Mesendoderm (in vitro differentiated cells): Measurements from ENCODE around the gene FAM9A.
"Not testable (repeated sequence)": the region's sequence is repeated elsewhere in the genome, so short reads cannot be mapped to it uniquely, and the experiment has no call there.

Experiments used
- DNase-seq: peaks from one replicate; pipeline ENCODE4 v3.0.0; 2013
- H2AK5ac ChIP-seq: 2 replicates; pipeline ENCODE4 v1.6.1; 2013; ENCODE audit warnings: low read length, inconsistent platforms
- H2BK120ac ChIP-seq: 2 replicates; pipeline ENCODE4 v1.6.1; 2013; ENCODE audit warnings: low read depth, mild to moderate bottlenecking, low read length, moderate library complexity, mixed read lengths
- H2BK15ac ChIP-seq: replicated peaks from 2 replicates; pipeline ENCODE4 v1.6.1; 2013; ENCODE audit warnings: low read depth, mild to moderate bottlenecking, moderate library complexity
- H2BK5ac ChIP-seq: 2 replicates; pipeline ENCODE4 v1.6.1; 2013; ENCODE audit warnings: low read length, inconsistent platforms
- H3K18ac ChIP-seq: 2 replicates; pipeline ENCODE4 v1.6.1; 2013; ENCODE audit warnings: mild to moderate bottlenecking, low read length, mixed read lengths
- H3K23ac ChIP-seq: one replicate; pipeline ENCODE4 v1.6.1; 2013; ENCODE audit warnings: low read length
- H3K27ac ChIP-seq: 2 replicates; pipeline ENCODE4 v1.5.1; 2013; ENCODE audit warnings: low read depth, mild to moderate bottlenecking, inconsistent platforms, low read length, moderate library complexity
- H3K27me3 ChIP-seq: 2 replicates; pipeline ENCODE4 v1.6.1; 2013; ENCODE audit warnings: low read length, control low read depth, mild to moderate bottlenecking, inconsistent platforms; ENCODE audit not compliant: insufficient read depth, poor library complexity
- H3K36me3 ChIP-seq: 2 replicates; pipeline ENCODE4 v1.6.1; 2013; ENCODE audit warnings: low read length, inconsistent platforms; ENCODE audit not compliant: control insufficient read depth, insufficient read depth
- H3K4ac ChIP-seq: one replicate; pipeline ENCODE4 v1.6.1; 2013; ENCODE audit warnings: low read depth, mild to moderate bottlenecking, low read length, moderate library complexity
- H3K4me1 ChIP-seq: 2 replicates; pipeline ENCODE4 v1.6.1; 2013; ENCODE audit warnings: low read depth, low read length, inconsistent platforms; ENCODE audit not compliant: control insufficient read depth
- H3K4me2 ChIP-seq: 2 replicates; pipeline ENCODE4 v1.6.1; 2013; ENCODE audit warnings: low read length
- H3K4me3 ChIP-seq: 2 replicates; pipeline ENCODE4 v1.5.1; 2013; ENCODE audit warnings: mild to moderate bottlenecking, low read length
- H3K56ac ChIP-seq: one replicate; pipeline ENCODE4 v1.6.1; 2013; ENCODE audit warnings: low read length
- H3K79me1 ChIP-seq: 2 replicates; pipeline ENCODE4 v1.6.1; 2013; ENCODE audit warnings: low read length, inconsistent platforms
- H3K79me2 ChIP-seq: 2 replicates; pipeline ENCODE4 v1.6.1; 2013; ENCODE audit warnings: mild to moderate bottlenecking, low read length; ENCODE audit not compliant: control insufficient read depth, insufficient read depth
- H3K9ac ChIP-seq: 2 replicates; pipeline ENCODE4 v1.6.1; 2013; ENCODE audit warnings: low read length, inconsistent platforms
- H4K5ac ChIP-seq: one replicate; pipeline ENCODE4 v1.6.1; 2013; ENCODE audit warnings: low read length
- H4K8ac ChIP-seq: one replicate; pipeline ENCODE4 v1.6.1; 2013; ENCODE audit warnings: low read depth, mild to moderate bottlenecking, control low read depth, low read length, moderate library complexity
- WGBS: extraction: QIAGEN DNeasy Blood & Tissue Kit; methylation state at CpG from one replicate; pipeline ENCODE4 v1.1.7; 2013; ENCODE audit warnings: low lambda C conversion rate, missing lambda C conversion rate; ENCODE audit not compliant: insufficient coverage; ENCODE audit errors: extremely low coverage; 5-methylcytosine and 5-hydroxymethylcytosine counted together

Gene FAM9A

GRCh38 chrX:8758706-8759105, 42.5 kb downstream of the FAM9A start:
- not testable (repeated sequence) for H2BK120ac ChIP-seq, H3K56ac ChIP-seq, H2AK5ac ChIP-seq, H3K4ac ChIP-seq, H2BK5ac ChIP-seq, H3K18ac ChIP-seq, H3K9ac ChIP-seq, H4K8ac ChIP-seq, H3K79me2 ChIP-seq, DNase-seq, H4K5ac ChIP-seq, H3K27ac ChIP-seq, H3K4me2 ChIP-seq, H3K4me3 ChIP-seq, H3K36me3 ChIP-seq, H3K4me1 ChIP-seq, H3K79me1 ChIP-seq, H3K27me3 ChIP-seq, H2BK15ac ChIP-seq, H3K23ac ChIP-seq
- no CpG with 5 or more reads among the region's 5 CpGs for WGBS

- H3K9ac ChIP-seq, H3K27ac ChIP-seq, H3K23ac ChIP-seq, H2AK5ac ChIP-seq, H3K4me1 ChIP-seq, H3K27me3 ChIP-seq, H2BK5ac ChIP-seq, H3K18ac ChIP-seq, H3K4me2 ChIP-seq, H2BK15ac ChIP-seq, H3K4ac ChIP-seq, DNase-seq, H4K5ac ChIP-seq, H3K56ac ChIP-seq, H2BK120ac ChIP-seq, H3K4me3 ChIP-seq, H4K8ac ChIP-seq, H3K79me2 ChIP-seq, H3K79me1 ChIP-seq, H3K36me3 ChIP-seq: not testable (repeated sequence)
- no CpG with 5 or more reads among the region's 7 CpGs for WGBS
These were observed 43.4 kb downstream of the FAM9A start for GRCh38 chrX:8757609-8758389.

GRCh38 chrX:8755813-8756212, 45.4 kb downstream of the FAM9A start:
- no peak overlapping the region for H3K23ac ChIP-seq
- H4K5ac ChIP-seq, result no peak overlapping the region
- H3K9ac ChIP-seq, result no peak overlapping the region
- H3K27ac ChIP-seq, result no peak overlapping the region
- no peaks in the 10 kb centered on the region for H3K4me1 ChIP-seq
- H3K4me3 ChIP-seq, result no peak overlapping the region
- no peak overlapping the region for H3K4ac ChIP-seq
- no peak overlapping the region for H3K56ac ChIP-seq
- DNase-seq, result no peak
- no peak overlapping the region for H3K18ac ChIP-seq
- H4K8ac ChIP-seq, result no peak overlapping the region
- no peak overlapping the region for H2BK5ac ChIP-seq
- no peak overlapping the region for H2BK120ac ChIP-seq
- no peak overlapping the region for H3K4me2 ChIP-seq
- no peak overlapping the region for H2AK5ac ChIP-seq
- H3K79me1 ChIP-seq, result no peaks in the 10 kb centered on the region
- no peak overlapping the region for H2BK15ac ChIP-seq
- H3K36me3 ChIP-seq, result no peaks in the 10 kb centered on the region
- H3K79me2 ChIP-seq, result no peaks in the 10 kb centered on the region
- no peaks in the 10 kb centered on the region for H3K27me3 ChIP-seq

GRCh38 chrX:8755116-8755515, 46.1 kb downstream of the FAM9A start:
- no peaks in the 10 kb centered on the region for H3K79me1 ChIP-seq
- H3K27me3 ChIP-seq, result no peaks in the 10 kb centered on the region
- no peak overlapping the region for H3K56ac ChIP-seq
- H3K9ac ChIP-seq, result no peak overlapping the region
- no peak overlapping the region for H3K4ac ChIP-seq
- no peak overlapping the region for H2BK120ac ChIP-seq
- no peak overlapping the region for H3K23ac ChIP-seq
- H3K4me2 ChIP-seq, result no peak overlapping the region
- no peak overlapping the region for H4K8ac ChIP-seq
- no peaks in the 10 kb centered on the region for H3K79me2 ChIP-seq
- peak; percentile 75 for DNase-seq
- no peak overlapping the region for H2BK5ac ChIP-seq
- no peak overlapping the region for H2BK15ac ChIP-seq
- WGBS, result no CpG with 5 or more reads among the region's 4 CpGs
- H3K36me3 ChIP-seq, result no peaks in the 10 kb centered on the region
- H3K18ac ChIP-seq, result no peak overlapping the region
- H3K4me3 ChIP-seq, result no peak overlapping the region
- H3K27ac ChIP-seq, result no peak overlapping the region
- H3K4me1 ChIP-seq, result no peaks in the 10 kb centered on the region
- no peak overlapping the region for H4K5ac ChIP-seq
- H2AK5ac ChIP-seq, result no peak overlapping the region

GRCh38 chrX:8749697-8750096, 51.5 kb downstream of the FAM9A start:
- H3K27me3 ChIP-seq, result no peaks in the 10 kb centered on the region
- H2BK120ac ChIP-seq, result no peak overlapping the region

GRCh38 chrX:8748855-8749254, 52.3 kb downstream of the FAM9A start:
- H2AK5ac ChIP-seq, result no peak overlapping the region
- no peak overlapping the region for H2BK5ac ChIP-seq
- no peaks in the 10 kb centered on the region for H3K79me1 ChIP-seq
- no peak overlapping the region for H4K5ac ChIP-seq
- no peak overlapping the region for H3K4me2 ChIP-seq
- H4K8ac ChIP-seq, result no peak overlapping the region
- WGBS, result no CpG with 5 or more reads among the region's 6 CpGs
- no peak overlapping the region for H2BK15ac ChIP-seq
- no peak overlapping the region for H3K9ac ChIP-seq
- H3K36me3 ChIP-seq, result no peaks in the 10 kb centered on the region
- H3K4me1 ChIP-seq, result no peaks in the 10 kb centered on the region
- no peaks in the 10 kb centered on the region for H3K79me2 ChIP-seq
- H2BK120ac ChIP-seq, result no peak overlapping the region
- no peak overlapping the region for H3K18ac ChIP-seq
- peak; percentile 41 for DNase-seq
- no peak overlapping the region for H3K4ac ChIP-seq
- H3K4me3 ChIP-seq, result no peak overlapping the region
- H3K27ac ChIP-seq, result no peak overlapping the region
- no peak overlapping the region for H3K23ac ChIP-seq
- no peaks in the 10 kb centered on the region for H3K27me3 ChIP-seq
- H3K56ac ChIP-seq, result no peak overlapping the region

More at GRCh38 chrX:8749697-8750096, 51.5 kb downstream of the FAM9A start:
- H3K9ac ChIP-seq, result no peak overlapping the region
- no peaks in the 10 kb centered on the region for H3K36me3 ChIP-seq
- no peak overlapping the region for H3K4ac ChIP-seq
- no peaks in the 10 kb centered on the region for H3K4me1 ChIP-seq
- H3K23ac ChIP-seq, result no peak overlapping the region
- no peak overlapping the region for H3K4me2 ChIP-seq
- H2BK15ac ChIP-seq, result no peak overlapping the region
- no peak overlapping the region for H2AK5ac ChIP-seq
- no peak overlapping the region for H2BK5ac ChIP-seq
- no peak for DNase-seq
- no peak overlapping the region for H3K56ac ChIP-seq
- no peak overlapping the region for H3K4me3 ChIP-seq
- H4K8ac ChIP-seq, result no peak overlapping the region
- H3K27ac ChIP-seq, result no peak overlapping the region
- H3K79me2 ChIP-seq, result no peaks in the 10 kb centered on the region
- H3K18ac ChIP-seq, result no peak overlapping the region
- H3K79me1 ChIP-seq, result no peaks in the 10 kb centered on the region
- no peak overlapping the region for H4K5ac ChIP-seq
